ENCODE measurements around the gene KLHL3.

KLHL3 gene

GRCh38 chr5:137633896-137634295 lies 102.0 kb downstream of the KLHL3 start:
- TF ChIP-seq POLR2AphosphoS5 (IDR thresholded peaks at IDR 0.05; ENCODE audit: borderline replicate concordance, low read depth, low read length) (no peak), FOXP2 (optimal IDR thresholded peaks at IDR 0.05; ENCODE audit: control extremely low read depth, extremely low read length, insufficient read depth) (no peak), EZH2 (IDR thresholded peaks at IDR 0.05) (no peak)
- no peaks in the 10 kb centered on the region for H3K9me3 ChIP-seq (ENCODE audit: low read depth, low read length)
- no peak overlapping the region for H3K27ac ChIP-seq
- DNase-seq (ENCODE audit: low read depth, low spot score) = no peak
- H3K4me3 ChIP-seq = no peak overlapping the region
- H3K36me3 ChIP-seq (ENCODE audit: insufficient read depth, low read length) = no peaks in the 10 kb centered on the region
- H3K9ac ChIP-seq (ENCODE audit: insufficient read length) = no peak overlapping the region

- DNase-seq (ENCODE audit: low read depth, low spot score) = no peak
- Histone ChIP-seq H3K36me3 (ENCODE audit: insufficient read depth, low read length) (no peaks in the 10 kb centered on the region), H3K4me3 (no peak overlapping the region), H3K27ac (no peak overlapping the region), H3K9me3 (ENCODE audit: low read depth, low read length) (no peaks in the 10 kb centered on the region), H3K9ac (ENCODE audit: insufficient read length) (no peak overlapping the region)
- no peak for TF ChIP-seq POLR2AphosphoS5 (IDR thresholded peaks at IDR 0.05; ENCODE audit: borderline replicate concordance, low read depth, low read length)
- TF ChIP-seq FOXP2 (optimal IDR thresholded peaks at IDR 0.05; ENCODE audit: control extremely low read depth, extremely low read length, insufficient read depth) = no peak
- TF ChIP-seq EZH2 (IDR thresholded peaks at IDR 0.05) = no peak
Observed at GRCh38 chr5:137632716-137633115, 103.2 kb downstream of the KLHL3 start.

GRCh38 chr5:137631453-137631852 lies 104.4 kb downstream of the KLHL3 start:
- Histone ChIP-seq H3K27ac (no peak overlapping the region), H3K9me3 (ENCODE audit: low read depth, low read length) (no peaks in the 10 kb centered on the region)
- DNase-seq (ENCODE audit: low read depth, low spot score) = no peak

GRCh38 chr5:137630972-137631370 lies 104.9 kb downstream of the KLHL3 start:
- no peak overlapping the region for H3K9ac ChIP-seq (ENCODE audit: insufficient read length)
- H3K9me3 ChIP-seq (ENCODE audit: low read depth, low read length) = no peaks in the 10 kb centered on the region
- no peak for DNase-seq (ENCODE audit: low read depth, low spot score)
- H3K4me3 ChIP-seq = no peak overlapping the region
- H3K36me3 ChIP-seq (ENCODE audit: insufficient read depth, low read length) = no peaks in the 10 kb centered on the region
- TF ChIP-seq FOXP2 (optimal IDR thresholded peaks at IDR 0.05; ENCODE audit: control extremely low read depth, extremely low read length, insufficient read depth) = no peak
- no peak overlapping the region for H3K27ac ChIP-seq

More at GRCh38 chr5:137631453-137631852, 104.4 kb downstream of the KLHL3 start:
- no peak overlapping the region for H3K4me3 ChIP-seq
- no peak for TF ChIP-seq POLR2AphosphoS5 (IDR thresholded peaks at IDR 0.05; ENCODE audit: borderline replicate concordance, low read depth, low read length)
- TF ChIP-seq EZH2 (IDR thresholded peaks at IDR 0.05) = no peak
- TF ChIP-seq FOXP2 (optimal IDR thresholded peaks at IDR 0.05; ENCODE audit: control extremely low read depth, extremely low read length, insufficient read depth) = no peak
- no peaks in the 10 kb centered on the region for H3K36me3 ChIP-seq (ENCODE audit: insufficient read depth, low read length)
- no peak overlapping the region for H3K9ac ChIP-seq (ENCODE audit: insufficient read length)

- no peak for TF ChIP-seq EZH2 (IDR thresholded peaks at IDR 0.05)
- TF ChIP-seq POLR2AphosphoS5 (IDR thresholded peaks at IDR 0.05; ENCODE audit: borderline replicate concordance, low read depth, low read length) = no peak
- no peak for TF ChIP-seq FOXP2 (optimal IDR thresholded peaks at IDR 0.05; ENCODE audit: control extremely low read depth, extremely low read length, insufficient read depth)
Observed at GRCh38 chr5:137630216-137630971, 105.5 kb downstream of the KLHL3 start.

GRCh38 chr5:137629646-137630045 lies 106.2 kb downstream of the KLHL3 start:
- TF ChIP-seq EZH2 (IDR thresholded peaks at IDR 0.05) (no peak), POLR2AphosphoS5 (IDR thresholded peaks at IDR 0.05; ENCODE audit: borderline replicate concordance, low read depth, low read length) (no peak), FOXP2 (optimal IDR thresholded peaks at IDR 0.05; ENCODE audit: control extremely low read depth, extremely low read length, insufficient read depth) (no peak)
- Histone ChIP-seq H3K9me3 (ENCODE audit: low read depth, low read length) (no peaks in the 10 kb centered on the region), H3K36me3 (ENCODE audit: insufficient read depth, low read length) (no peaks in the 10 kb centered on the region), H3K9ac (ENCODE audit: insufficient read length) (no peak overlapping the region), H3K4me3 (no peak overlapping the region), H3K27ac (no peak overlapping the region)
- DNase-seq (ENCODE audit: low read depth, low spot score) = no peak

More at GRCh38 chr5:137630216-137630971, 105.5 kb downstream of the KLHL3 start:
- no peaks in the 10 kb centered on the region for H3K9me3 ChIP-seq (ENCODE audit: low read depth, low read length)
- no peak overlapping the region for H3K27ac ChIP-seq
- DNase-seq (ENCODE audit: low read depth, low spot score) = no peak
- H3K9ac ChIP-seq (ENCODE audit: insufficient read length) = no peak overlapping the region
- no peak overlapping the region for H3K4me3 ChIP-seq
- no peaks in the 10 kb centered on the region for H3K36me3 ChIP-seq (ENCODE audit: insufficient read depth, low read length)

- Histone ChIP-seq H3K27ac (no peak overlapping the region), H3K9ac (ENCODE audit: insufficient read length) (no peak overlapping the region), H3K4me3 (no peak overlapping the region), H3K36me3 (ENCODE audit: insufficient read depth, low read length) (no peaks in the 10 kb centered on the region), H3K9me3 (ENCODE audit: low read depth, low read length) (no peaks in the 10 kb centered on the region)
- no peak for TF ChIP-seq FOXP2 (optimal IDR thresholded peaks at IDR 0.05; ENCODE audit: control extremely low read depth, extremely low read length, insufficient read depth)
- TF ChIP-seq EZH2 (IDR thresholded peaks at IDR 0.05) = no peak
- no peak for TF ChIP-seq POLR2AphosphoS5 (IDR thresholded peaks at IDR 0.05; ENCODE audit: borderline replicate concordance, low read depth, low read length)
- DNase-seq (ENCODE audit: low read depth, low spot score) = no peak
Observed at GRCh38 chr5:137627706-137628105, 108.2 kb downstream of the KLHL3 start.

- Histone ChIP-seq H3K27ac (no peak overlapping the region), H3K4me3 (no peak overlapping the region), H3K36me3 (ENCODE audit: insufficient read depth, low read length) (no peaks in the 10 kb centered on the region), H3K9ac (ENCODE audit: insufficient read length) (no peak overlapping the region), H3K9me3 (ENCODE audit: low read depth, low read length) (no peaks in the 10 kb centered on the region)
- TF ChIP-seq FOXP2 (optimal IDR thresholded peaks at IDR 0.05; ENCODE audit: control extremely low read depth, extremely low read length, insufficient read depth) = no peak
- TF ChIP-seq POLR2AphosphoS5 (IDR thresholded peaks at IDR 0.05; ENCODE audit: borderline replicate concordance, low read depth, low read length) = no peak
- TF ChIP-seq EZH2 (IDR thresholded peaks at IDR 0.05) = no peak
- DNase-seq (ENCODE audit: low read depth, low spot score) = no peak
Observed at GRCh38 chr5:137627293-137627692, 108.6 kb downstream of the KLHL3 start.
